Ovary (tissue), 9 donors: ENCODE measurements around the gene FYCO1. TPM values are rescaled to one million over a fixed set of nuclear protein-coding genes. Genes with fewer than 3 reads are reported as not detected.

Experiments used
- DNase-seq, 5 donors: peaks; one replicate each; pipeline ENCODE4 v3.0.0-alpha.2; 2019 to 2020
- H3K27ac ChIP-seq, 2 donors: fragments of 200-600 bp; one replicate each; pipeline versions ENCODE4 v1.5.1 to v1.8.0; 2019 to 2022
- H3K27me3 ChIP-seq: fragments of 200-600 bp; one replicate; pipeline ENCODE4 v1.8.0; 2022
- H3K36me3 ChIP-seq: fragments of 200-600 bp; sonication (generic); one replicate; pipeline ENCODE4 v1.5.1; 2019
- H3K4me1 ChIP-seq: one replicate; pipeline ENCODE4 v1.8.1; 2013; ENCODE audit warnings: mild to moderate bottlenecking, moderate library complexity; ENCODE audit not compliant: insufficient read depth
- H3K4me3 ChIP-seq: fragments of 200-600 bp; sonication (generic); one replicate; pipeline ENCODE4 v1.5.1; 2017
- H3K9me3 ChIP-seq, 2 donors: fragments of 200-600 bp in 1 of 2; sonication (generic) in 1 of 2; one replicate each; pipeline versions ENCODE4 v1.5.1 to v1.8.1; 2013 to 2019; ENCODE audit warnings: mild to moderate bottlenecking in 1 of 2, moderate library complexity in 1 of 2
- EP300 ChIP-seq: sonication (generic); formaldehyde crosslinking; IDR thresholded peaks from one replicate; pipeline ENCODE4 v1.6.1; 2017; ENCODE audit warnings: antibody characterized with exemption
- POLR2A ChIP-seq: fragments of 450-650 bp; IDR thresholded peaks from one replicate; pipeline ENCODE4 v1.6.1; 2017; ENCODE audit warnings: antibody characterized with exemption, mild to moderate bottlenecking, moderate library complexity
- WGBS, 3 donors: extraction: QIAGEN DNeasy Blood & Tissue Kit in 1 of 3; methylation state at CpG; one replicate each; pipeline versions ENCODE4 v1.1.5 to v1.1.7; 2013 to 2017; 5-methylcytosine and 5-hydroxymethylcytosine counted together
- intact Hi-C, 4 donors: fragments of 100-400 bp; cut with DNase I; formaldehyde crosslinking; loops; one replicate each; pipeline versions ENCODE4 v1.11.0 to v1.15.1; 2022 to 2023
- polyA plus RNA-seq, 2 donors: library from polyadenylated mRNA; stranded (reverse); fragments of 200-250 nt in 1 of 2; fragments of 350-450 nt in 1 of 2; fragmentation: Illumina TruSeq in 1 of 2; extraction: RNeasy Lipid Tissue Mini Kit (QIAGEN cat#74804) in 1 of 2; gene quantifications; one replicate each; pipeline ENCODE4 v1.2.3, GENCODE V29; 2013 to 2014
- total RNA-seq, 7 donors: library from RNA; depleted of rRNA in 2 of 7; stranded (reverse); fragments of >200 nt in 2 of 7; fragmentation: NEBNext Ultra II Directional in 3 of 7; extraction: Animal tissue kit (Norgen Biotek cat#: 25700) in 3 of 7; gene quantifications; one replicate each; pipeline versions ENCODE4 v1.1.0 to v1.2.4, GENCODE V29; 2016 to 2023
- TF ChIP-seq, protein P1 (sequence below), 3 donors: fragments of 450-650 bp in 2 of 3; fragments of 200-600 bp in 1 of 3; IDR thresholded peaks; one replicate each; pipeline versions ENCODE4 v1.5.1 to v1.8.0; 2016 to 2022; ENCODE audit warnings: antibody characterized with exemption in 3 of 3, mild to moderate bottlenecking in 1 of 3
- donor health status: DM: no; HTN: no; CAD: no; lungs with moderate emphysema.
- donor health status: DM: no; HTN: no; CAD: no.
- donor health status: Bipolar disorder and iron deficiency.
- donor health status: DM: yes; HTN: yes; CAD: no.
- donor health status: DM: no; HTN: no; CAD: no.
- donor health status: DM: yes; HTN: yes; CAD: no.

FYCO1 gene
- total and polyA plus RNA-seq, 9 donors, result 30.2 to 81.0 (median 52.8) TPM

DNA sequence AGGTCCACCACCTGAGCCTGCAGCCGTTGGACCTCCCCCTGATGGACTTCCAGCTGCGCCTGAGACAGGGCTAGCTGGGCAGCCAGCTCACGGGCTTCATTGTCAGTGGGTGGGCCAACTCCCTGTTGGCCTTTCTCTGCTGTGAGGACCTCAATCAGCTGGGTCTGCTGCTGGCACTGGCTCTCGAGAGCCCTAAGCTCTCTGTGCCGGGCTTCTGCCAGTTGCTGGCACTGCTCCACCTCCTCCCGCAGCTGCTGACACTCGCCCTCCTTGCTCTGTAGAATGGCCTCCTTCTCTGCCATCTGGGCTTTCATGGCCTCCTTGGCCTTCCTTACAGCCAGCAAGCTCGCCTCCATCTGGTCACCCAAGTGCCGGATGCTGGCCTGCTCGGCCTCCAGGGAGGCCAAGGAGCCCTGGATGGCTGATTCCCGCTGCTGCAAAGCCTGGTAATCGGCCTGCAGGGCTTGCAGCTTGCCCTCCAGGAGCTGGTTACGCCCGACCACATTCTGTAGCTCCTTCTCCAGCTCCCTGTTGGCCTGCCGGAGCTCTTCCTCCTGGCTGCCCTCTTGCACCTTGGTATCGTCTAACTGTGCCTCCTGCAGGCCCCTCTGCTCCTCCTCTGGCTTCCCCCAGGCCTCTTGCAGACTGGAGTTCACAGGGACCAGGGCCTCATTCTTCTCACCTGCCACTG, 28.5 kb downstream of the FYCO1 start:
- WGBS, 3 donors, result 76 to 86% (median 83%) methylated on average over 16 of the region's 16 CpGs
- no peaks in the 10 kb centered on the region for H3K36me3 ChIP-seq
- H3K27ac ChIP-seq, result no peak overlapping the region

GRCh38 chr3:45966371-45966791, 29.2 kb downstream of the FYCO1 start:
- Histone ChIP-seq H3K36me3 (no peaks in the 10 kb centered on the region), H3K27ac (no peak overlapping the region), H3K9me3 (no peaks in the 10 kb centered on the region), H3K4me1 (no peaks in the 10 kb centered on the region), H3K27me3 (no peaks in the 10 kb centered on the region), H3K4me3 (no peak overlapping the region)
- DNase-seq, result no peak
- intact Hi-C loops, result no loop called here
- WGBS, 3 donors, result 74 to 76% (median 75%) methylated on average over 17 of the region's 17 CpGs
- TF ChIP-seq EP300 (no peak), POLR2A (no peak)
- TF ChIP-seq, protein P1, sequence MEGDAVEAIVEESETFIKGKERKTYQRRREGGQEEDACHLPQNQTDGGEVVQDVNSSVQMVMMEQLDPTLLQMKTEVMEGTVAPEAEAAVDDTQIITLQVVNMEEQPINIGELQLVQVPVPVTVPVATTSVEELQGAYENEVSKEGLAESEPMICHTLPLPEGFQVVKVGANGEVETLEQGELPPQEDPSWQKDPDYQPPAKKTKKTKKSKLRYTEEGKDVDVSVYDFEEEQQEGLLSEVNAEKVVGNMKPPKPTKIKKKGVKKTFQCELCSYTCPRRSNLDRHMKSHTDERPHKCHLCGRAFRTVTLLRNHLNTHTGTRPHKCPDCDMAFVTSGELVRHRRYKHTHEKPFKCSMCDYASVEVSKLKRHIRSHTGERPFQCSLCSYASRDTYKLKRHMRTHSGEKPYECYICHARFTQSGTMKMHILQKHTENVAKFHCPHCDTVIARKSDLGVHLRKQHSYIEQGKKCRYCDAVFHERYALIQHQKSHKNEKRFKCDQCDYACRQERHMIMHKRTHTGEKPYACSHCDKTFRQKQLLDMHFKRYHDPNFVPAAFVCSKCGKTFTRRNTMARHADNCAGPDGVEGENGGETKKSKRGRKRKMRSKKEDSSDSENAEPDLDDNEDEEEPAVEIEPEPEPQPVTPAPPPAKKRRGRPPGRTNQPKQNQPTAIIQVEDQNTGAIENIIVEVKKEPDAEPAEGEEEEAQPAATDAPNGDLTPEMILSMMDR (IDR thresholded peaks at IDR 0.05), result no peak

More for the DNA sequence above, 28.5 kb downstream of the FYCO1 start:
- DNase-seq, result no peak
- TF ChIP-seq, protein P1 (IDR thresholded peaks at IDR 0.05), result no peak
- TF ChIP-seq EP300, result no peak
- no peak for TF ChIP-seq POLR2A
- no peak overlapping the region for H3K4me3 ChIP-seq
- intact Hi-C loops, result no loop called here
- no peaks in the 10 kb centered on the region for H3K4me1 ChIP-seq
- no peaks in the 10 kb centered on the region for H3K9me3 ChIP-seq
- H3K27me3 ChIP-seq, result no peaks in the 10 kb centered on the region

GRCh38 chr3:45965653-45966052, 30.0 kb downstream of the FYCO1 start:
- no peak for TF ChIP-seq POLR2A
- TF ChIP-seq EP300, result no peak
- TF ChIP-seq, protein P1 (IDR thresholded peaks at IDR 0.05), result no peak
- intact Hi-C loops, result no loop called here
- H3K4me3 ChIP-seq, result no peak overlapping the region
- no peaks in the 10 kb centered on the region for H3K9me3 ChIP-seq
- no peak overlapping the region for H3K27ac ChIP-seq
- no peaks in the 10 kb centered on the region for H3K36me3 ChIP-seq
- H3K4me1 ChIP-seq, result no peaks in the 10 kb centered on the region
- WGBS, 3 donors, result 86 to 89% (median 87%) methylated on average over 4 of the region's 4 CpGs
- H3K27me3 ChIP-seq, result no peaks in the 10 kb centered on the region
- DNase-seq, result no peak

- intact Hi-C loops, result no loop called here
- no peaks in the 10 kb centered on the region for H3K36me3 ChIP-seq
- 87 to 88% (median 87%) methylated on average over 4 of the region's 4 CpGs for WGBS, 3 donors
These were observed 30.4 kb downstream of the FYCO1 start for GRCh38 chr3:45965253-45965652.

More at GRCh38 chr3:45965253-45965652, 30.4 kb downstream of the FYCO1 start:
- no peak overlapping the region for H3K4me3 ChIP-seq
- no peak overlapping the region for H3K27ac ChIP-seq
- no peak for DNase-seq
- no peaks in the 10 kb centered on the region for H3K27me3 ChIP-seq
- no peaks in the 10 kb centered on the region for H3K4me1 ChIP-seq
- TF ChIP-seq EP300, result no peak
- TF ChIP-seq, protein P1 (IDR thresholded peaks at IDR 0.05), result no peak
- no peak for TF ChIP-seq POLR2A
- H3K9me3 ChIP-seq, result no peaks in the 10 kb centered on the region
